Neural cell (in vitro differentiated cells): Measurements from ENCODE around the gene PTPRO. TPM values are rescaled to one million over a fixed set of nuclear protein-coding genes. Genes with fewer than 3 reads are reported as not detected.
A peak's percentile ranks its signal among the peaks of the same experiment; 100 is the strongest.

Source experiments
- H2AFZ ChIP-seq: fragments of 200-600, 300-800 bp; sonication (generic), shearing (Covaris generic); 2 replicates; pipeline ENCODE4 v1.6.0; 2014; ENCODE audit warnings: low read depth, mild to moderate bottlenecking, antibody characterized with exemption, low read length, moderate library complexity
- H3F3A ChIP-seq: fragments of 200-600 bp; shearing (Covaris generic); 2 replicates; pipeline ENCODE4 v1.6.1; 2016; ENCODE audit warnings: mild to moderate bottlenecking, moderate library complexity, mixed read lengths, antibody characterized with exemption, low read length; ENCODE audit not compliant: insufficient read depth, poor library complexity, severe bottlenecking
- H3K27ac ChIP-seq: fragments of 200-600, 300-800 bp; sonication (generic), shearing (Covaris generic); 2 replicates; pipeline ENCODE4 v1.5.1; 2014; ENCODE audit warnings: mild to moderate bottlenecking, low read length, moderate library complexity
- H3K27me3 ChIP-seq: fragments of 300-800, 200-600 bp; sonication (generic), shearing (Covaris generic); 2 replicates; pipeline ENCODE4 v1.6.0; 2014; ENCODE audit warnings: mild to moderate bottlenecking, low read depth, low read length, moderate library complexity; ENCODE audit not compliant: insufficient read depth
- H3K36me3 ChIP-seq: fragments of 300-800, 200-600 bp; sonication (generic), shearing (Covaris generic); 2 replicates; pipeline ENCODE4 v1.5.1; 2014; ENCODE audit warnings: mild to moderate bottlenecking, antibody characterized with exemption, low read length, moderate library complexity; ENCODE audit not compliant: insufficient read depth
- H3K4me2 ChIP-seq: fragments of 300-800, 200-600 bp; sonication (generic), shearing (Covaris generic); 2 replicates; pipeline ENCODE4 v1.6.0; 2014; ENCODE audit warnings: mild to moderate bottlenecking, low read length
- H3K4me3 ChIP-seq: fragments of 300-800, 200-600 bp; sonication (generic), shearing (Covaris generic); 2 replicates; pipeline ENCODE4 v1.5.1; 2014; ENCODE audit warnings: mild to moderate bottlenecking, low read length, moderate library complexity
- H3K79me2 ChIP-seq: fragments of 200-600 bp; shearing (Covaris generic); replicated peaks from 2 replicates; pipeline ENCODE4 v1.6.0; 2014; ENCODE audit warnings: mild to moderate bottlenecking, low read length, moderate library complexity; ENCODE audit not compliant: insufficient read depth
- H3K9ac ChIP-seq: fragments of 300-800, 200-600 bp; sonication (generic), shearing (Covaris generic); 2 replicates; pipeline ENCODE4 v1.6.1; 2016; ENCODE audit warnings: mild to moderate bottlenecking, low read length, mixed read lengths
- H3K9me2 ChIP-seq: fragments of 200-600 bp; shearing (Covaris generic); 2 replicates; pipeline ENCODE4 v1.6.1; 2016; ENCODE audit warnings: mild to moderate bottlenecking, low read length, mixed read lengths; ENCODE audit not compliant: insufficient read depth
- H3K9me3 ChIP-seq: fragments of 200-600, 300-800 bp; sonication (generic), shearing (Covaris generic); 2 replicates; pipeline ENCODE4 v1.6.1; 2016; ENCODE audit warnings: mild to moderate bottlenecking, mixed run types, low read length, moderate library complexity, mixed read lengths
- H4K20me1 ChIP-seq: fragments of 200-600 bp; shearing (Covaris generic); 2 replicates; pipeline ENCODE4 v1.6.1; 2016; ENCODE audit warnings: mild to moderate bottlenecking, mixed run types; ENCODE audit not compliant: insufficient read depth
- EP300 ChIP-seq: fragments of 450-650 bp; conservative IDR thresholded peaks from 2 replicates; pipeline ENCODE4 v1.6.1; 2014; ENCODE audit warnings: antibody characterized with exemption, mild to moderate bottlenecking, moderate library complexity; ENCODE audit not compliant: poor library complexity, severe bottlenecking
- EZH2 ChIP-seq: fragments of 200-600, 300-800 bp; shearing (Covaris generic), sonication (generic); IDR thresholded peaks from 2 replicates; pipeline ENCODE4 v1.6.1; 2014; ENCODE audit warnings: antibody characterized with exemption, low read length, borderline replicate concordance, mild to moderate bottlenecking; ENCODE audit not compliant: insufficient read depth, poor library complexity, severe bottlenecking
- MXI1 ChIP-seq: fragments of 450-650 bp; conservative IDR thresholded peaks from 2 replicates; pipeline ENCODE4 v1.6.1; 2014; ENCODE audit warnings: antibody characterized with exemption, mild to moderate bottlenecking; ENCODE audit not compliant: poor library complexity, severe bottlenecking
- POLR2AphosphoS5 ChIP-seq: IDR thresholded peaks from 2 replicates; pipeline ENCODE4 v1.6.1; 2012
- RAD21 ChIP-seq: fragments of 450-650 bp; conservative IDR thresholded peaks from 2 replicates; pipeline ENCODE4 v1.6.1; 2014; ENCODE audit warnings: antibody characterized with exemption, mild to moderate bottlenecking, moderate library complexity
- SMC3 ChIP-seq: fragments of 450-650 bp; conservative IDR thresholded peaks from 2 replicates; pipeline ENCODE4 v1.6.1; 2014; ENCODE audit warnings: antibody characterized with exemption, mild to moderate bottlenecking, moderate library complexity; ENCODE audit not compliant: poor library complexity
- TAF1 ChIP-seq: IDR thresholded peaks from 2 replicates; pipeline ENCODE4 v1.6.1; 2012; ENCODE audit warnings: low read depth
- polyA plus RNA-seq: library from polyadenylated mRNA; depleted of rRNA; stranded (reverse); fragments of >200 nt; gene quantifications from 2 replicates; pipeline ENCODE4 v1.2.3, GENCODE V29; 2014
- TF ChIP-seq, protein P1 (sequence below): IDR thresholded peaks from 2 replicates; pipeline ENCODE4 v1.6.1; 2012; ENCODE audit warnings: borderline replicate concordance
- TF ChIP-seq, protein P2 (sequence below): fragments of 450-650 bp; IDR thresholded peaks from 2 replicates; pipeline ENCODE4 v1.5.1; 2014; ENCODE audit warnings: antibody characterized with exemption, mild to moderate bottlenecking, moderate library complexity; ENCODE audit not compliant: poor library complexity, severe bottlenecking

The PTPRO gene
- polyA plus RNA-seq, 1 donor from 2014 or later = 124 TPM

DNA sequence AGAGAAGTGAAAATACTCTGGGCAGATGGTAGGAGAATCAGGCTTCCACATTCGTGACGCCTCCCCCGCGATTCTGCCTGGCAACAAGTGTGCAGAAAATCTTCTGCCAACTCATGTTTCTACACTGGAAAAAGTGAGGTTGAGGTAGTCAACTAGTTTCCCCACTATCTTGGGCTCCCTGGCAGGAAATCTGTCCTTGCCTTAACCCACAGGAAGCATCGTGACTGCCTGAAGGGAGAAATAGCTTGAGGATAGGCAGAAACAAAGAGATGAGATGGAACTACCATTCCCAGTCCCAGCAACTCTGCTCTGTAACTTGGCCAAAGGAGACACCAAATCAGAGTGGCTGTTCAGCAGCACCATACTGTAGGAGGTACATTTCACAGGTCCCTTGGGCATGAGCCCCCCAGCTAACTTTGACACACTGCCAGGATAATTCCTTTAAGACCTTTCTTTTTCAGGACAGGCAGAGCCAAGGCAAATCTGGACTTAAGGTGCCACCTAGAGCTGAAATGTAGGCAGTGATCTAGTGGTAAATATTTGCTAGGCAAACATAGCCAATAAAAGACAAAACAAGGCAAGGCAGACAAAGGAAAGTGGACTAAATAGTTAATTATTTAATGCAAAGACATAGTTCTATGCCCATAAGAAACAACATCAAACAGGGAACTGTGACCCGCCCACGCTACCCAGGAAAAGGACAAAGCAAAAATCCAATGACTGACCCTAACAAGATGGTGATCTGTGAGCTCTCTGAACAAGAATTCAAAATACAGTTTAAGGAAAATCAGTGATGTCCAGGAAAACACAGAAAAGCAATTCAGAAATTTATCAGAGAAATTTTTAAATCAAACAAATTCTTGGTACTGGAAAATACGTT, 205.1 kb downstream of the PTPRO start:
- Histone ChIP-seq H3K4me2 (no peak overlapping the region), H3F3A (no peaks in the 10 kb centered on the region), H3K36me3 (peaks cover 7% of the 10 kb centered on the region), H3K9me3 (no peaks in the 10 kb centered on the region), H3K27ac (no peak overlapping the region), H3K9ac (no peak overlapping the region), H3K4me3 (no peak overlapping the region), H3K27me3 (no peaks in the 10 kb centered on the region), H4K20me1 (no peaks in the 10 kb centered on the region), H2AFZ (no peak overlapping the region), H3K79me2 (no peaks in the 10 kb centered on the region), H3K9me2 (no peaks in the 10 kb centered on the region)
- no peak for TF ChIP-seq POLR2AphosphoS5
- TF ChIP-seq, protein P1, sequence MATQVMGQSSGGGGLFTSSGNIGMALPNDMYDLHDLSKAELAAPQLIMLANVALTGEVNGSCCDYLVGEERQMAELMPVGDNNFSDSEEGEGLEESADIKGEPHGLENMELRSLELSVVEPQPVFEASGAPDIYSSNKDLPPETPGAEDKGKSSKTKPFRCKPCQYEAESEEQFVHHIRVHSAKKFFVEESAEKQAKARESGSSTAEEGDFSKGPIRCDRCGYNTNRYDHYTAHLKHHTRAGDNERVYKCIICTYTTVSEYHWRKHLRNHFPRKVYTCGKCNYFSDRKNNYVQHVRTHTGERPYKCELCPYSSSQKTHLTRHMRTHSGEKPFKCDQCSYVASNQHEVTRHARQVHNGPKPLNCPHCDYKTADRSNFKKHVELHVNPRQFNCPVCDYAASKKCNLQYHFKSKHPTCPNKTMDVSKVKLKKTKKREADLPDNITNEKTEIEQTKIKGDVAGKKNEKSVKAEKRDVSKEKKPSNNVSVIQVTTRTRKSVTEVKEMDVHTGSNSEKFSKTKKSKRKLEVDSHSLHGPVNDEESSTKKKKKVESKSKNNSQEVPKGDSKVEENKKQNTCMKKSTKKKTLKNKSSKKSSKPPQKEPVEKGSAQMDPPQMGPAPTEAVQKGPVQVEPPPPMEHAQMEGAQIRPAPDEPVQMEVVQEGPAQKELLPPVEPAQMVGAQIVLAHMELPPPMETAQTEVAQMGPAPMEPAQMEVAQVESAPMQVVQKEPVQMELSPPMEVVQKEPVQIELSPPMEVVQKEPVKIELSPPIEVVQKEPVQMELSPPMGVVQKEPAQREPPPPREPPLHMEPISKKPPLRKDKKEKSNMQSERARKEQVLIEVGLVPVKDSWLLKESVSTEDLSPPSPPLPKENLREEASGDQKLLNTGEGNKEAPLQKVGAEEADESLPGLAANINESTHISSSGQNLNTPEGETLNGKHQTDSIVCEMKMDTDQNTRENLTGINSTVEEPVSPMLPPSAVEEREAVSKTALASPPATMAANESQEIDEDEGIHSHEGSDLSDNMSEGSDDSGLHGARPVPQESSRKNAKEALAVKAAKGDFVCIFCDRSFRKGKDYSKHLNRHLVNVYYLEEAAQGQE = no peak
- TF ChIP-seq EP300 = no peak
- TF ChIP-seq RAD21 = no peak
- TF ChIP-seq, protein P2, sequence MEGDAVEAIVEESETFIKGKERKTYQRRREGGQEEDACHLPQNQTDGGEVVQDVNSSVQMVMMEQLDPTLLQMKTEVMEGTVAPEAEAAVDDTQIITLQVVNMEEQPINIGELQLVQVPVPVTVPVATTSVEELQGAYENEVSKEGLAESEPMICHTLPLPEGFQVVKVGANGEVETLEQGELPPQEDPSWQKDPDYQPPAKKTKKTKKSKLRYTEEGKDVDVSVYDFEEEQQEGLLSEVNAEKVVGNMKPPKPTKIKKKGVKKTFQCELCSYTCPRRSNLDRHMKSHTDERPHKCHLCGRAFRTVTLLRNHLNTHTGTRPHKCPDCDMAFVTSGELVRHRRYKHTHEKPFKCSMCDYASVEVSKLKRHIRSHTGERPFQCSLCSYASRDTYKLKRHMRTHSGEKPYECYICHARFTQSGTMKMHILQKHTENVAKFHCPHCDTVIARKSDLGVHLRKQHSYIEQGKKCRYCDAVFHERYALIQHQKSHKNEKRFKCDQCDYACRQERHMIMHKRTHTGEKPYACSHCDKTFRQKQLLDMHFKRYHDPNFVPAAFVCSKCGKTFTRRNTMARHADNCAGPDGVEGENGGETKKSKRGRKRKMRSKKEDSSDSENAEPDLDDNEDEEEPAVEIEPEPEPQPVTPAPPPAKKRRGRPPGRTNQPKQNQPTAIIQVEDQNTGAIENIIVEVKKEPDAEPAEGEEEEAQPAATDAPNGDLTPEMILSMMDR = peak; percentile 17

DNA sequence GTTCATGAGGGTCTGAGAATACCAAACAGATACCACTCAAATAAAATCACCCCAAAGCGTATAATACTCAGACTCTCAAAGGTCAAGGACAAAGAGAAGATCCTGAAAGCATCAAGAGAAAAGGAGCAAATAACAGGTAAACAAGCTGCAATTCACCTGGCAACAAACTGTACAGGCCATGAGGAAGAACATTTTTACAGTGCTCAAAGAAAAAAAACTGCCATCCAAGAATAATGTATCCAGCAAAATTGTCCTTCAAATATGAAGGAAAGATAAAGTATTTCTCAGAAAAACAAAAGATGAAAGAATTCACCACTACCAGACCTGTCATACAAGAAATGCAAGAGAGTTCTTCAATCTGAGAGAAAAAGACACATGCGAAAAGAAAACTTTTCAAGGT, 206.4 kb downstream of the PTPRO start:
- no peak for TF ChIP-seq TAF1
- no peak for TF ChIP-seq MXI1
- no peak for TF ChIP-seq EP300
- no peak for TF ChIP-seq POLR2AphosphoS5
- TF ChIP-seq EZH2 = no peak
- TF ChIP-seq, protein P2 = no peak
- TF ChIP-seq RAD21 = no peak
- TF ChIP-seq, protein P1 = no peak
- no peak for TF ChIP-seq SMC3
- Histone ChIP-seq H3K9ac (no peak overlapping the region), H3K36me3 (peaks cover 7% of the 10 kb centered on the region), H2AFZ (no peak overlapping the region), H3K27ac (no peak overlapping the region), H3K9me2 (no peaks in the 10 kb centered on the region), H3F3A (no peaks in the 10 kb centered on the region), H3K9me3 (no peaks in the 10 kb centered on the region), H3K79me2 (no peaks in the 10 kb centered on the region), H4K20me1 (no peaks in the 10 kb centered on the region), H3K4me3 (no peak overlapping the region), H3K27me3 (no peaks in the 10 kb centered on the region), H3K4me2 (no peak overlapping the region)
